Measurements from ENCODE around the gene BAHD1.
"Not testable (repeated sequence)": the region's sequence is repeated elsewhere in the genome, so short reads cannot be mapped to it uniquely, and the experiment has no call there.

The BAHD1 gene

GRCh38 chr15:40452296-40453090 lies 11.7 kb downstream of the BAHD1 start:
- Histone ChIP-seq H3K4me3 (ENCODE audit: low read depth, low read length) (no peak overlapping the region), H3K27ac (no peak overlapping the region), H3K4me2 (ENCODE audit: low read length) (no peak overlapping the region), H3K36me3 (ENCODE audit: control insufficient read depth, insufficient read depth, low read length) (no peaks in the 10 kb centered on the region), H3K4me1 (no peaks in the 10 kb centered on the region), H3K79me2 (peaks cover 24% of the 10 kb centered on the region), H3K27me3 (ENCODE audit: control insufficient read depth, insufficient read depth, low read length) (no peaks in the 10 kb centered on the region), H3K9ac (no peak overlapping the region), H3K9me3 (ENCODE audit: control insufficient read depth, low read length) (no peaks in the 10 kb centered on the region), H2AFZ (no peak overlapping the region)
- no peak for TF ChIP-seq CTCF (IDR thresholded peaks at IDR 0.05)

GRCh38 chr15:40453941-40454340 lies 13.2 kb downstream of the BAHD1 start:
- H3K9ac ChIP-seq; H3K9me3 ChIP-seq (ENCODE audit: control insufficient read depth, low read length); H3K27me3 ChIP-seq (ENCODE audit: control insufficient read depth, insufficient read depth, low read length); H3K36me3 ChIP-seq (ENCODE audit: control insufficient read depth, insufficient read depth, low read length); H2AFZ ChIP-seq; H3K4me2 ChIP-seq (ENCODE audit: low read length); H3K27ac ChIP-seq; H3K4me1 ChIP-seq; H3K4me3 ChIP-seq (ENCODE audit: low read depth, low read length): not testable (repeated sequence)
- peaks cover 18% of the 10 kb centered on the region for H3K79me2 ChIP-seq

GRCh38 chr15:40454904-40455391 lies 14.2 kb downstream of the BAHD1 start:
- Histone ChIP-seq H3K4me3 (ENCODE audit: low read depth, low read length) (no peak overlapping the region), H3K27me3 (ENCODE audit: control insufficient read depth, insufficient read depth, low read length) (no peaks in the 10 kb centered on the region), H3K4me1 (no peaks in the 10 kb centered on the region), H3K79me2 (peaks cover 13% of the 10 kb centered on the region), H3K4me2 (ENCODE audit: low read length) (no peak overlapping the region), H3K36me3 (ENCODE audit: control insufficient read depth, insufficient read depth, low read length) (no peaks in the 10 kb centered on the region), H3K9me3 (ENCODE audit: control insufficient read depth, low read length) (no peaks in the 10 kb centered on the region), H2AFZ (no peak overlapping the region), H3K27ac (no peak overlapping the region), H3K9ac (no peak overlapping the region)
- no peak for TF ChIP-seq CTCF (IDR thresholded peaks at IDR 0.05)

GRCh38 chr15:40456299-40456712 lies 15.6 kb downstream of the BAHD1 start:
- Histone ChIP-seq H2AFZ (no peak overlapping the region), H3K4me2 (ENCODE audit: low read length) (no peak overlapping the region), H3K27me3 (ENCODE audit: control insufficient read depth, insufficient read depth, low read length) (no peaks in the 10 kb centered on the region), H3K9ac (no peak overlapping the region), H3K9me3 (ENCODE audit: control insufficient read depth, low read length) (no peaks in the 10 kb centered on the region), H3K4me1 (no peaks in the 10 kb centered on the region), H3K4me3 (ENCODE audit: low read depth, low read length) (no peak overlapping the region), H3K27ac (no peak overlapping the region), H3K79me2 (peaks cover 6% of the 10 kb centered on the region), H3K36me3 (ENCODE audit: control insufficient read depth, insufficient read depth, low read length) (no peaks in the 10 kb centered on the region)
- no peak for TF ChIP-seq CTCF (IDR thresholded peaks at IDR 0.05)

GRCh38 chr15:40456738-40457137 lies 16.0 kb downstream of the BAHD1 start:
- Histone ChIP-seq H3K9ac (no peak overlapping the region), H3K79me2 (peaks cover 6% of the 10 kb centered on the region), H2AFZ (no peak overlapping the region), H3K4me3 (ENCODE audit: low read depth, low read length) (no peak overlapping the region), H3K9me3 (ENCODE audit: control insufficient read depth, low read length) (no peaks in the 10 kb centered on the region), H3K4me2 (ENCODE audit: low read length) (no peak overlapping the region), H3K4me1 (no peaks in the 10 kb centered on the region), H3K27ac (no peak overlapping the region), H3K27me3 (ENCODE audit: control insufficient read depth, insufficient read depth, low read length) (no peaks in the 10 kb centered on the region), H3K36me3 (ENCODE audit: control insufficient read depth, insufficient read depth, low read length) (no peaks in the 10 kb centered on the region)
- no peak for TF ChIP-seq CTCF (IDR thresholded peaks at IDR 0.05)
